ENCODE measurements around the gene CLMP. TPM values are rescaled to one million over a fixed set of nuclear protein-coding genes. Genes with fewer than 3 reads are reported as not detected.

The CLMP gene
- total and polyA plus RNA-seq, 9 of the 15 experiments (the other 6 are each of a cell fraction or from before 2014, with no cell fraction given), result 0.02 to 0.15 (median 0.03) TPM; not detected in 6

DNA sequence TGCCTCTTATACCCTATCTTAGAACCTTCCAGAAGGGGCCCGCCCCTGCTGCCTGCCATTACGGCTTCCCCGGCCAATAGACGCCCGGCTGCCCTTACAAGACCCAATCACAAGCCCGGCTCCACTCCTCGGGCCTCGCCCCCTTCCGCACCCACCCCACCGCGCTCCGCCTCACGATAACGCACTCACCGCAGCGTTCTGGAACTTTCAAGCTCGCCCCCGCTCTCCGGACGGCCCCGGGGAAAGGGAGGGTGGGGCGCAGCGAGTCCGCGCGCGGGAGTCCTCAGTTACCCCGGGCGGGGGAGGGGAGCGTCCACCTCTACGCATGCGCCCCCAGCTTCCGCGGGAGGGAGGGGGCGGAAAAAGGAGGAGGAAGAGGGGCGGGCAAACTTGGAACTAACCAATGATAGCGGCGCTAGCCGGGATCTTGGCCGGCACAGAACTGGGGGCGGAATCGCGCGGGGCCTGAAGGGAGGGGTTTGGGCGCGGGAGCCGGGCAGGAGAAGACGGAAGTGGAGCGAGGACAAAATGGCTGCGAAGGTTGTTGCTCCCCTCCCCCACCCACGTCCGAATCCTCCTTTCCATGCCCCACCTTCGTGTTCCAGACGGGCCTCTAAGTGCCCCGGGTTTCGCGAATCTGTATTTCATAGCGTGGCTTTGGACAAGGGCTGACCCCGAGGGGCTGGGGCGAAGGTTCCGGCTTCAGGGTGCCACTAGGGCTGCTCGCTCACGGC is 132.7 kb downstream of the CLMP start (continued):
- TF ChIP-seq, protein P1, sequence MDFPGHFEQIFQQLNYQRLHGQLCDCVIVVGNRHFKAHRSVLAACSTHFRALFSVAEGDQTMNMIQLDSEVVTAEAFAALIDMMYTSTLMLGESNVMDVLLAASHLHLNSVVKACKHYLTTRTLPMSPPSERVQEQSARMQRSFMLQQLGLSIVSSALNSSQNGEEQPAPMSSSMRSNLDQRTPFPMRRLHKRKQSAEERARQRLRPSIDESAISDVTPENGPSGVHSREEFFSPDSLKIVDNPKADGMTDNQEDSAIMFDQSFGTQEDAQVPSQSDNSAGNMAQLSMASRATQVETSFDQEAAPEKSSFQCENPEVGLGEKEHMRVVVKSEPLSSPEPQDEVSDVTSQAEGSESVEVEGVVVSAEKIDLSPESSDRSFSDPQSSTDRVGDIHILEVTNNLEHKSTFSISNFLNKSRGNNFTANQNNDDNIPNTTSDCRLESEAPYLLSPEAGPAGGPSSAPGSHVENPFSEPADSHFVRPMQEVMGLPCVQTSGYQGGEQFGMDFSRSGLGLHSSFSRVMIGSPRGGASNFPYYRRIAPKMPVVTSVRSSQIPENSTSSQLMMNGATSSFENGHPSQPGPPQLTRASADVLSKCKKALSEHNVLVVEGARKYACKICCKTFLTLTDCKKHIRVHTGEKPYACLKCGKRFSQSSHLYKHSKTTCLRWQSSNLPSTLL (IDR thresholded peaks at IDR 0.05), result no peak
- TF ChIP-seq ZFP36 (IDR thresholded peaks at IDR 0.05; ENCODE audit: low read depth, low read length, partially characterized antibody), result no peak
- TF ChIP-seq, protein P2, sequence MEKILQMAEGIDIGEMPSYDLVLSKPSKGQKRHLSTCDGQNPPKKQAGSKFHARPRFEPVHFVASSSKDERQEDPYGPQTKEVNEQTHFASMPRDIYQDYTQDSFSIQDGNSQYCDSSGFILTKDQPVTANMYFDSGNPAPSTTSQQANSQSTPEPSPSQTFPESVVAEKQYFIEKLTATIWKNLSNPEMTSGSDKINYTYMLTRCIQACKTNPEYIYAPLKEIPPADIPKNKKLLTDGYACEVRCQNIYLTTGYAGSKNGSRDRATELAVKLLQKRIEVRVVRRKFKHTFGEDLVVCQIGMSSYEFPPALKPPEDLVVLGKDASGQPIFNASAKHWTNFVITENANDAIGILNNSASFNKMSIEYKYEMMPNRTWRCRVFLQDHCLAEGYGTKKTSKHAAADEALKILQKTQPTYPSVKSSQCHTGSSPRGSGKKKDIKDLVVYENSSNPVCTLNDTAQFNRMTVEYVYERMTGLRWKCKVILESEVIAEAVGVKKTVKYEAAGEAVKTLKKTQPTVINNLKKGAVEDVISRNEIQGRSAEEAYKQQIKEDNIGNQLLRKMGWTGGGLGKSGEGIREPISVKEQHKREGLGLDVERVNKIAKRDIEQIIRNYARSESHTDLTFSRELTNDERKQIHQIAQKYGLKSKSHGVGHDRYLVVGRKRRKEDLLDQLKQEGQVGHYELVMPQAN (IDR thresholded peaks at IDR 0.05; ENCODE audit: borderline replicate concordance), result no peak
- TF ChIP-seq ARNT (IDR thresholded peaks at IDR 0.05), result 0 out of 4 replicates have a peak, but pooled peaks of 1 of the 2 experiments have one; percentile 51
- no peak for TF ChIP-seq CAMTA2 (CRISPR knock-in tag; conservative IDR thresholded peaks at IDR 0.05)
- peak; percentile 97 for TF ChIP-seq BRD9 (IDR thresholded peaks at IDR 0.05; ENCODE audit: low read depth, partially characterized antibody)
- TF ChIP-seq PURB (CRISPR knock-in tag; IDR thresholded peaks at IDR 0.05; ENCODE audit: low read depth), result no peak
- TF ChIP-seq, protein P3, sequence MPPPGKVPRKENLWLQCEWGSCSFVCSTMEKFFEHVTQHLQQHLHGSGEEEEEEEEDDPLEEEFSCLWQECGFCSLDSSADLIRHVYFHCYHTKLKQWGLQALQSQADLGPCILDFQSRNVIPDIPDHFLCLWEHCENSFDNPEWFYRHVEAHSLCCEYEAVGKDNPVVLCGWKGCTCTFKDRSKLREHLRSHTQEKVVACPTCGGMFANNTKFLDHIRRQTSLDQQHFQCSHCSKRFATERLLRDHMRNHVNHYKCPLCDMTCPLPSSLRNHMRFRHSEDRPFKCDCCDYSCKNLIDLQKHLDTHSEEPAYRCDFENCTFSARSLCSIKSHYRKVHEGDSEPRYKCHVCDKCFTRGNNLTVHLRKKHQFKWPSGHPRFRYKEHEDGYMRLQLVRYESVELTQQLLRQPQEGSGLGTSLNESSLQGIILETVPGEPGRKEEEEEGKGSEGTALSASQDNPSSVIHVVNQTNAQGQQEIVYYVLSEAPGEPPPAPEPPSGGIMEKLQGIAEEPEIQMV (tag; conservative IDR thresholded peaks at IDR 0.05; ENCODE audit: low read depth), result no peak
- TF ChIP-seq TBL1XR1 (IDR thresholded peaks at IDR 0.05; ENCODE audit: low read length in 2 of 2), result 0 out of 4 replicates have a peak, but pooled peaks of 1 of the 2 experiments have one; percentile 37
- no peak for TF ChIP-seq TCF3 (CRISPR knock-in tag; IDR thresholded peaks at IDR 0.05)
- TF ChIP-seq, protein P4, sequence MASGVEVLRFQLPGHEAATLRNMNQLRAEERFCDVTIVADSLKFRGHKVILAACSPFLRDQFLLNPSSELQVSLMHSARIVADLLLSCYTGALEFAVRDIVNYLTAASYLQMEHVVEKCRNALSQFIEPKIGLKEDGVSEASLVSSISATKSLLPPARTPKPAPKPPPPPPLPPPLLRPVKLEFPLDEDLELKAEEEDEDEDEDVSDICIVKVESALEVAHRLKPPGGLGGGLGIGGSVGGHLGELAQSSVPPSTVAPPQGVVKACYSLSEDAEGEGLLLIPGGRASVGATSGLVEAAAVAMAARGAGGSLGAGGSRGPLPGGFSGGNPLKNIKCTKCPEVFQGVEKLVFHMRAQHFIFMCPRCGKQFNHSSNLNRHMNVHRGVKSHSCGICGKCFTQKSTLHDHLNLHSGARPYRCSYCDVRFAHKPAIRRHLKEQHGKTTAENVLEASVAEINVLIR (CRISPR knock-in tag; IDR thresholded peaks at IDR 0.05), result no peak
- TF ChIP-seq RB1 (IDR thresholded peaks at IDR 0.05; ENCODE audit: low read depth), result peak; percentile 60
- no peak for TF ChIP-seq ZNF586 (CRISPR knock-in tag; conservative IDR thresholded peaks at IDR 0.05)
- TF ChIP-seq XRCC5 (IDR thresholded peaks at IDR 0.05; ENCODE audit: low read depth, low read length), result peak; percentile 8; the same call in 1 of the 2 replicates
- TF ChIP-seq ZNF146 (CRISPR knock-in tag; IDR thresholded peaks at IDR 0.05; ENCODE audit: unreplicated experiment), result no peak
- TF ChIP-seq SREBF2 (CRISPR knock-in tag; IDR thresholded peaks at IDR 0.05), result no peak
- TF ChIP-seq, protein P5, sequence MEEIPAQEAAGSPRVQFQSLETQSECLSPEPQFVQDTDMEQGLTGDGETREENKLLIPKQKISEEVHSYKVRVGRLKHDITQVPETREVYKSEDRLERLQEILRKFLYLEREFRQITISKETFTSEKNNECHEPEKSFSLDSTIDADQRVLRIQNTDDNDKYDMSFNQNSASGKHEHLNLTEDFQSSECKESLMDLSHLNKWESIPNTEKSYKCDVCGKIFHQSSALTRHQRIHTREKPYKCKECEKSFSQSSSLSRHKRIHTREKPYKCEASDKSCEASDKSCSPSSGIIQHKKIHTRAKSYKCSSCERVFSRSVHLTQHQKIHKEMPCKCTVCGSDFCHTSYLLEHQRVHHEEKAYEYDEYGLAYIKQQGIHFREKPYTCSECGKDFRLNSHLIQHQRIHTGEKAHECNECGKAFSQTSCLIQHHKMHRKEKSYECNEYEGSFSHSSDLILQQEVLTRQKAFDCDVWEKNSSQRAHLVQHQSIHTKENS (CRISPR knock-in tag; IDR thresholded peaks at IDR 0.05), result no peak
- TF ChIP-seq KDM5B (IDR thresholded peaks at IDR 0.05; ENCODE audit: insufficient replicate concordance, low read depth, low read length), result peak; percentile 2
- no peak for TF ChIP-seq WHSC1 (IDR thresholded peaks at IDR 0.05; ENCODE audit: low read length)
- no peak for TF ChIP-seq NR1H2 (CRISPR knock-in tag; IDR thresholded peaks at IDR 0.05)

Measured in K562 (cell line).